ENCODE data around the gene CLEC7A. TPM values are rescaled to one million over a fixed set of nuclear protein-coding genes. Genes with fewer than 3 reads are reported as not detected.

The CLEC7A gene
- total RNA-seq, 2 donors from 2014 or later, result 3.4 to 4.6 TPM

- H3K4me1 ChIP-seq (replicated peaks), result no peaks in the 10 kb centered on the region
- intact Hi-C loops (cut with DNase I), result no loop called here
- H3K9me3 ChIP-seq, result no peaks in the 10 kb centered on the region
- no peak within 1 kb of the TSS for H3K4me3 ChIP-seq
- no peak within 1 kb of the TSS for H3K27ac ChIP-seq
- H3K36me3 ChIP-seq, result no peaks in the 10 kb centered on the region
- no peak for TF ChIP-seq POLR2AphosphoS5 (IDR thresholded peaks at IDR 0.05)
- no peak for TF ChIP-seq POLR2A (IDR thresholded peaks at IDR 0.05)
- no peak for TF ChIP-seq CTCF (IDR thresholded peaks at IDR 0.05)
- no peaks in the 10 kb centered on the region for H3K27me3 ChIP-seq (replicated peaks; ENCODE audit: insufficient read depth)
- 80% methylated on average over 7 of the region's 7 CpGs for WGBS
- no peak for DNase-seq (ENCODE audit: low spot score)
Observed at GRCh38 chr12:10171973-10172728, 42.2 kb upstream of the CLEC7A start, which contains the start of gene OLR1. OLR1 (minus strand) TSS chr12:10172132; CDS start chr12:10172077, 55 bp downstream.

- no peak overlapping the region for H3K27ac ChIP-seq
- no peaks in the 10 kb centered on the region for H3K27me3 ChIP-seq (replicated peaks; ENCODE audit: insufficient read depth)
- no peak for DNase-seq (ENCODE audit: low spot score)
- no peaks in the 10 kb centered on the region for H3K36me3 ChIP-seq
- 86% methylated on average over 5 of the region's 5 CpGs for WGBS
- TF ChIP-seq CTCF (IDR thresholded peaks at IDR 0.05), result no peak
- no peak for TF ChIP-seq POLR2A (IDR thresholded peaks at IDR 0.05)
- TF ChIP-seq POLR2AphosphoS5 (IDR thresholded peaks at IDR 0.05), result no peak
- no peak overlapping the region for H3K4me3 ChIP-seq
- H3K4me1 ChIP-seq (replicated peaks), result no peaks in the 10 kb centered on the region
- intact Hi-C loops (cut with DNase I), result no loop called here
- H3K9me3 ChIP-seq, result no peaks in the 10 kb centered on the region
Observed at GRCh38 chr12:10170216-10170615, 40.2 kb upstream of the CLEC7A start.

GRCh38 chr12:10169104-10169503 lies 39.1 kb upstream of the CLEC7A start:
- DNase-seq (ENCODE audit: low spot score), result no peak
- 72% methylated on average over 3 of the region's 3 CpGs for WGBS
- Histone ChIP-seq H3K9me3 (no peaks in the 10 kb centered on the region), H3K27ac (no peak overlapping the region), H3K36me3 (no peaks in the 10 kb centered on the region), H3K4me3 (no peak overlapping the region), H3K4me1 (replicated peaks) (no peaks in the 10 kb centered on the region), H3K27me3 (replicated peaks; ENCODE audit: insufficient read depth) (no peaks in the 10 kb centered on the region)
- TF ChIP-seq CTCF (IDR thresholded peaks at IDR 0.05) (no peak), POLR2AphosphoS5 (IDR thresholded peaks at IDR 0.05) (no peak), POLR2A (IDR thresholded peaks at IDR 0.05) (no peak)
- intact Hi-C loops (cut with DNase I), result no loop called here

- no peaks in the 10 kb centered on the region for H3K36me3 ChIP-seq
- H3K27ac ChIP-seq, result no peak overlapping the region
- intact Hi-C loops (cut with DNase I), result no loop called here
- no peak for DNase-seq (ENCODE audit: low spot score)
- no peaks in the 10 kb centered on the region for H3K27me3 ChIP-seq (replicated peaks; ENCODE audit: insufficient read depth)
- TF ChIP-seq CTCF (IDR thresholded peaks at IDR 0.05) (no peak), POLR2AphosphoS5 (IDR thresholded peaks at IDR 0.05) (no peak), POLR2A (IDR thresholded peaks at IDR 0.05) (no peak)
- no peaks in the 10 kb centered on the region for H3K4me1 ChIP-seq (replicated peaks)
- no peaks in the 10 kb centered on the region for H3K9me3 ChIP-seq
- 55% methylated on average over 5 of the region's 5 CpGs for WGBS
- no peak overlapping the region for H3K4me3 ChIP-seq
Observed at GRCh38 chr12:10167599-10167998, 37.6 kb upstream of the CLEC7A start.

- TF ChIP-seq POLR2A (IDR thresholded peaks at IDR 0.05), result no peak
- no peak for TF ChIP-seq POLR2AphosphoS5 (IDR thresholded peaks at IDR 0.05)
- no peak for TF ChIP-seq CTCF (IDR thresholded peaks at IDR 0.05)
- WGBS, result 0% methylated on average over 1 of the region's 1 CpG
- intact Hi-C loops (cut with DNase I), result no loop called here
Observed at GRCh38 chr12:10165421-10165820, 35.4 kb upstream of the CLEC7A start.

More at GRCh38 chr12:10165421-10165820, 35.4 kb upstream of the CLEC7A start:
- Histone ChIP-seq H3K4me3 (no peak overlapping the region), H3K4me1 (replicated peaks) (no peaks in the 10 kb centered on the region), H3K27ac (no peak overlapping the region), H3K27me3 (replicated peaks; ENCODE audit: insufficient read depth) (no peaks in the 10 kb centered on the region), H3K9me3 (no peaks in the 10 kb centered on the region), H3K36me3 (no peaks in the 10 kb centered on the region)
- no peak for DNase-seq (ENCODE audit: low spot score)

Data from prostate gland (tissue), 2 donors.